ENCODE results near the gene TMEM121.

GRCh38 chr14:105496831-105497591 lies 29.4 kb upstream of the TMEM121 start:
- TF ChIP-seq CTCF (IDR thresholded peaks at IDR 0.05), result no peak
- TF ChIP-seq POLR2AphosphoS5 (IDR thresholded peaks at IDR 0.05; ENCODE audit: insufficient read depth in 1 of 2, low read depth in 1 of 2), result no peak
